SU-DHL-6 (cell line): Measurements from ENCODE around the gene OR13C3.

Source experiments
- CTCF ChIP-seq: fragments of 200-600 bp; sonication (generic); IDR thresholded peaks from one replicate; pipeline ENCODE4 v1.5.1; 2017; ENCODE audit warnings: antibody characterized with exemption, mild to moderate bottlenecking, low read length, moderate library complexity; ENCODE audit not compliant: insufficient read depth, poor library complexity, severe bottlenecking
- EZH2phosphoT487 ChIP-seq: fragments of 200-600 bp; sonication (generic), shearing (Covaris generic); conservative IDR thresholded peaks from 2 replicates; pipeline ENCODE4 v1.6.1; 2018; ENCODE audit warnings: mild to moderate bottlenecking, antibody characterized with exemption, low read length, moderate library complexity, mixed read lengths

GRCh38 chr9:104553261-104553660 lies 16.6 kb upstream of the OR13C3 start:
- TF ChIP-seq CTCF: no peak
- TF ChIP-seq EZH2phosphoT487: no peak
